NB4 (cell line): ENCODE data around the gene C1orf21.

ENCODE experiments used
- DNase-seq: peaks from one replicate; pipeline ENCODE4 v3.0.0; 2010; ENCODE audit warnings: low read depth
- H3K4me3 ChIP-seq: one replicate; pipeline ENCODE4 v1.5.1; 2011; ENCODE audit warnings: mild to moderate bottlenecking, low read depth, low read length, moderate library complexity
- MYC ChIP-seq: IDR thresholded peaks from 2 replicates; pipeline ENCODE4 v1.6.1; 2011; ENCODE audit warnings: low read depth, low read length
- POLR2A ChIP-seq: IDR thresholded peaks from 2 replicates; pipeline ENCODE4 v1.6.1; 2011; ENCODE audit warnings: mild to moderate bottlenecking; ENCODE audit not compliant: insufficient read length; ENCODE audit errors: extremely low read depth
- TF ChIP-seq, protein P1 (sequence below): IDR thresholded peaks from one replicate; pipeline ENCODE4 v1.5.1; 2012; ENCODE audit warnings: low read depth, low read length
- TF ChIP-seq, protein P2 (sequence below): IDR thresholded peaks from 2 replicates; pipeline ENCODE4 v1.6.1; 2011; ENCODE audit warnings: low read depth, low read length

Gene C1orf21

DNA sequence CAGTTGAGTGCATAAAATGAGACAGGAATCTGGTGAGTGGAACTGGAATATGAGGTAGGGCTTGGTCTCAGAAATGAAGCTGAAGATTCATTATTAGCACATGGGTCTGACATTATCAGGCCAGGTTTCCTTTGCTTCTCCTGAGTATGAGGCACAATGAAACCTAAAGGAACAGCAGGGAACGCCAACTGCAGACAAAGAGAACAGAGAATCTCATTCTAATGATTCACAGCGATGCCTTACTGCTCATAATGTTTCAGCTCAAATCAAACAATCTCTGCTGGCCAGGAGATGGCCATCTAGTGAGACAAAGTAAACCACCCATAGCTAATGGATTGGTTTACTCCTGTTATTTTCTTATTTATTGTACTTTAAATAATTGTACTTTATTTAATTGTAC lies 133.5 kb downstream of the C1orf21 start:
- H3K4me3 ChIP-seq: no peak overlapping the region
- TF ChIP-seq, protein P1, sequence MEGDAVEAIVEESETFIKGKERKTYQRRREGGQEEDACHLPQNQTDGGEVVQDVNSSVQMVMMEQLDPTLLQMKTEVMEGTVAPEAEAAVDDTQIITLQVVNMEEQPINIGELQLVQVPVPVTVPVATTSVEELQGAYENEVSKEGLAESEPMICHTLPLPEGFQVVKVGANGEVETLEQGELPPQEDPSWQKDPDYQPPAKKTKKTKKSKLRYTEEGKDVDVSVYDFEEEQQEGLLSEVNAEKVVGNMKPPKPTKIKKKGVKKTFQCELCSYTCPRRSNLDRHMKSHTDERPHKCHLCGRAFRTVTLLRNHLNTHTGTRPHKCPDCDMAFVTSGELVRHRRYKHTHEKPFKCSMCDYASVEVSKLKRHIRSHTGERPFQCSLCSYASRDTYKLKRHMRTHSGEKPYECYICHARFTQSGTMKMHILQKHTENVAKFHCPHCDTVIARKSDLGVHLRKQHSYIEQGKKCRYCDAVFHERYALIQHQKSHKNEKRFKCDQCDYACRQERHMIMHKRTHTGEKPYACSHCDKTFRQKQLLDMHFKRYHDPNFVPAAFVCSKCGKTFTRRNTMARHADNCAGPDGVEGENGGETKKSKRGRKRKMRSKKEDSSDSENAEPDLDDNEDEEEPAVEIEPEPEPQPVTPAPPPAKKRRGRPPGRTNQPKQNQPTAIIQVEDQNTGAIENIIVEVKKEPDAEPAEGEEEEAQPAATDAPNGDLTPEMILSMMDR: no peak
- TF ChIP-seq POLR2A: no peak
- TF ChIP-seq MYC: no peak
- TF ChIP-seq, protein P2, sequence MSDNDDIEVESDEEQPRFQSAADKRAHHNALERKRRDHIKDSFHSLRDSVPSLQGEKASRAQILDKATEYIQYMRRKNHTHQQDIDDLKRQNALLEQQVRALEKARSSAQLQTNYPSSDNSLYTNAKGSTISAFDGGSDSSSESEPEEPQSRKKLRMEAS: no peak
- DNase-seq: no peak

DNA sequence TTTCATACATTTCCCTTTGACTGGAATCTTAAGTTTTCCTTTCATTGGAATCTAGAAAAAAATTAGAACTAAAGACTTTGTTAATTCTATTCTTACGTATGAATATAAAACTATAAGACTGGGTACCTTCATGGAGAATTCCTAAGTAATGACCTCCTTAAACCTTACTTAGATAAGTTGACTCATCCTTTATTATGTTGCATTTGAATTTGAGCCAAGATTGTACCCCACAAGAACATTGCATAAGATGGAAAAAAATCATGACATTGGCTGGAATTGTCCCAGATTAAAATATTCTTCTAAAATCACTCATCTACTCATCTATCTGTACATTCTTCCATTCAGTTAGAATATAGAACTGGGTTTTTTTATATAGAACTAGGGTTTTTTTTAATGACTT lies 137.4 kb downstream of the C1orf21 start:
- H3K4me3 ChIP-seq: no peak overlapping the region
- TF ChIP-seq MYC: no peak
- TF ChIP-seq, protein P1: no peak
- TF ChIP-seq POLR2A: no peak
- TF ChIP-seq, protein P2: no peak
- DNase-seq: no peak

DNA sequence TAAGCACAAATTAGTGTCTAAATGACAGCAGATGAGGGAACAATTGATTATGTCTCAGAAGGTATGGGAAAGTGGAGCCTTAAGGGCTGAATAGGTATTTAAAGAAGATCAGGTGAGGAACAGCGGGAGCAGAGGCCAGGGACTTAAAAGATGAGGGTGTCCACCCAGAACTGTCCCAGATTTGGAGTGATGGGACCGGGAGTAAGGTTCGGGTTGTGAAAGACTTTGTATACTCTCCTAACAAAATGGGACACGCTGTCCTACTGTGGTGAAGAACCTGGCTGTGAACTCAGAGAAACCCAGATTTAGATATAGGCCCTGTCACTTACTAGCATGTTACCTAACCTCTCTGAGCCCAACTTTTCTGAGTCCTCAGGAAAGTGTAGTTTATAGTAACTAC lies 140.6 kb downstream of the C1orf21 start:
- no peak overlapping the region for H3K4me3 ChIP-seq
- TF ChIP-seq, protein P1: no peak
- TF ChIP-seq POLR2A: no peak
- no peak for TF ChIP-seq MYC
- TF ChIP-seq, protein P2: no peak
- DNase-seq: no peak

DNA sequence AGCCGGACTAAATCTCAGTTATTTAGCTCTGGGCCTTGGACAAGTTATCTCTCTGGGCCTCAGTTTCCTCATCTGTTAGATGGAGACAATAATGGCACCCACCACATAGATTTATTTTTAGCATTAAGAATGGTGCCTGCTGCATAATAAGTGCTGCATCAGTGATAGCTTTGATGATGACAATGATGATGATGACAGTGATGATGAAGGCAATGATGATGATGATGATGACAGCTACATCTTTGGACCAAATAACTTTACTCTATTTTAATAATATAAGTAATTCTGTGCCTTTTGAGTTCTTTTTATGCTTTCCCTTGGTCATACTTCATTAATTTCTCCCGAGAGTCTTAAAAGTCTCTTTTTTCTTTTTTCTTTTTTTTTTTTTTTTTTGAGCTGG lies 143.4 kb downstream of the C1orf21 start:
- DNase-seq: no peak
- TF ChIP-seq, protein P2: no peak
- no peak for TF ChIP-seq POLR2A
- TF ChIP-seq MYC: no peak
- TF ChIP-seq, protein P1: no peak
- no peak overlapping the region for H3K4me3 ChIP-seq

DNA sequence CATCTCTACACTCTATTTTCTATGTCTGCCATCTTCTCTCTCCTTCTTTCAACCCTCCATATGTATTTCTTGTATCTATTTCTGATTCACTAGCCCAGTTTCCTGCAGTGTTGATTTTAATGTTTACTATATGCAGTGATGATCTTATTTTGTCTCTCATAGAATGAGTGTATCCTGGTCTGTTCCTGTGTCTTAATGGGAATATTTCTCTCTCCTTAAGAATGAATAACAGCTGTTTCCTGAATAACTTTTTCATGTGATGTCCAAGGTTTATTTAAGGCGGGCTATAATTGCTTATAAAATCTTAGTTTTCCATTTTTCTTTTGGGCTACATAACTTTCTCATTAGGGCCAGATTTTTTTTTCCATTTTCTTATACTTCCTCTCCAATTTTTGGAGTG lies 144.5 kb downstream of the C1orf21 start:
- no peak overlapping the region for H3K4me3 ChIP-seq
- TF ChIP-seq, protein P1: no peak
- TF ChIP-seq POLR2A: no peak
- no peak for TF ChIP-seq MYC
- TF ChIP-seq, protein P2: no peak
- no peak for DNase-seq

DNA sequence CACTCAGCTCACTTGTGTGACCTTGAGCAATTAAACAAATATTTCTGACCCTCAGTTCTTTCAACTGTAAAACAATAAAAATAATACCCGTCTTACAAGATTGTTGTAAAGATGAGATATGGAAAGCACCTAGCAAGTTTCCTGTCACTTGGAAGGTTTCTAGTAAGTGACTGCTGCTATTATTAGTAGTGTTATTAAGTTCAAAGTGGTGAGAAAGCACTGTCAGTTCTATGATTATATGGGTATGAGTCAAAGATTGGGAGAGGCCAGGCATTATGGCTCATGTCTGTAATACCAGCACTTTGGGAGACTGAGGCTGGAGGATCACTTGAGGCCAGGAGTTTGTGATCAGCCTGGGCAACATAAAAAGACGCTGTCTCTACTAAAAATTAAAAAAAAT lies 145.4 kb downstream of the C1orf21 start:
- no peak overlapping the region for H3K4me3 ChIP-seq
- DNase-seq: no peak
- TF ChIP-seq POLR2A (no peak), MYC (no peak)
- TF ChIP-seq, protein P1: no peak
- TF ChIP-seq, protein P2: no peak
